Right hindlimb (tissue), 1 donor: ENCODE data around the gene OR2V2.
A peak's percentile ranks its signal among the peaks of the same experiment; 100 is the strongest.
"Not testable (repeated sequence)": the region's sequence is repeated elsewhere in the genome, so short reads cannot be mapped to it uniquely, and the experiment has no call there.

Experiments
- DNase-seq: peaks from one replicate; pipeline ENCODE4 v3.0.0-alpha.2; 2018

The OR2V2 gene

GRCh38 chr5:181146927-181147636, at the start of gene OR2V2:
TSS of gene OR2V2 (plus strand) at chr5:181147586. CDS start at chr5:181154943, 7,357 bp downstream.
- not testable (repeated sequence) for DNase-seq

- DNase-seq = not testable (repeated sequence)
These were observed 49.5 kb upstream of the OR2V2 start for GRCh38 chr5:181097759-181098491.

GRCh38 chr5:181098762-181099601, 48.4 kb upstream of the OR2V2 start:
- DNase-seq = no peak

GRCh38 chr5:181099602-181100086, 47.7 kb upstream of the OR2V2 start:
- DNase-seq = no peak

- DNase-seq = no peak
These were observed 47.1 kb upstream of the OR2V2 start for GRCh38 chr5:181100121-181100875.

- not testable (repeated sequence) for DNase-seq
These were observed 46.2 kb upstream of the OR2V2 start for GRCh38 chr5:181101030-181101641.

- DNase-seq = not testable (repeated sequence)
These were observed 45.3 kb upstream of the OR2V2 start for GRCh38 chr5:181101930-181102674.

- DNase-seq = not testable (repeated sequence)
These were observed 43.2 kb upstream of the OR2V2 start for GRCh38 chr5:181104259-181104568.

GRCh38 chr5:181104606-181105390, 42.6 kb upstream of the OR2V2 start:
- peak; percentile 4 for DNase-seq

- DNase-seq = no peak
These were observed 41.9 kb upstream of the OR2V2 start for GRCh38 chr5:181105391-181106025.

GRCh38 chr5:181107699-181108098, 39.7 kb upstream of the OR2V2 start:
- DNase-seq = no peak

GRCh38 chr5:181108578-181109165, 38.7 kb upstream of the OR2V2 start:
- no peak for DNase-seq

GRCh38 chr5:181109489-181110013, 37.8 kb upstream of the OR2V2 start:
- DNase-seq = no peak

GRCh38 chr5:181111010-181111409, 36.4 kb upstream of the OR2V2 start:
- peak; percentile 2 for DNase-seq

- DNase-seq = peak; percentile 3
These were observed 34.9 kb upstream of the OR2V2 start for GRCh38 chr5:181112476-181112875.

- not testable (repeated sequence) for DNase-seq
These were observed 33.8 kb upstream of the OR2V2 start for GRCh38 chr5:181113572-181113971.

- no peak for DNase-seq
These were observed 33.0 kb upstream of the OR2V2 start for GRCh38 chr5:181114284-181114843.

- DNase-seq = no peak
These were observed 32.3 kb upstream of the OR2V2 start for GRCh38 chr5:181114844-181115778.
